Gastroesophageal sphincter (tissue), 4 donors: Measurements from ENCODE around the gene TOP1. TPM values are rescaled to one million over a fixed set of nuclear protein-coding genes. Genes with fewer than 3 reads are reported as not detected.

Experiments
- ATAC-seq: fragments of 150-250 bp; one replicate; pipeline ENCODE4 v1.9.1; 2016; ENCODE audit warnings: mild to moderate bottlenecking, moderate library complexity
- H3K27ac ChIP-seq, 4 donors: fragments of 200-600 bp; sonication (generic) in 3 of 4; 1 replicate in 3 of 4; 2 replicates in 1 of 4; pipeline ENCODE4 v1.5.1; 2016 to 2019
- H3K27me3 ChIP-seq: fragments of 200-600 bp; sonication (generic); one replicate; pipeline ENCODE4 v1.5.1; 2019
- H3K36me3 ChIP-seq, 2 donors: fragments of 200-600 bp; sonication (generic); one replicate each; pipeline ENCODE4 v1.5.1; 2019; ENCODE audit warnings: control low read depth in 1 of 2
- H3K4me1 ChIP-seq, 3 donors: fragments of 200-600 bp; sonication (generic); 1 replicate in 2 of 3; 2 replicates in 1 of 3; pipeline ENCODE4 v1.5.1; 2016 to 2019; ENCODE audit warnings: control low read depth in 2 of 3
- H3K4me3 ChIP-seq, 2 donors: fragments of 200-600 bp; sonication (generic); one replicate each; pipeline ENCODE4 v1.5.1; 2019; ENCODE audit warnings: mild to moderate bottlenecking in 1 of 2, moderate library complexity in 1 of 2
- H3K9me3 ChIP-seq, 3 donors: fragments of 200-600 bp; sonication (generic); one replicate each; pipeline ENCODE4 v1.5.1; 2017 to 2019; ENCODE audit warnings: control low read depth in 2 of 3
- CTCF ChIP-seq, 4 experiments: fragments of 200-600 bp in 2 of 4; fragments of 450-650 bp in 2 of 4; sonication (generic) in 1 of 4; IDR thresholded peaks; one replicate each; pipeline ENCODE4 v1.5.1; 2017 to 2019; ENCODE audit warnings: antibody characterized with exemption in 4 of 4, mild to moderate bottlenecking in 2 of 4, moderate library complexity in 2 of 4
- EP300 ChIP-seq: sonication (generic); formaldehyde crosslinking; IDR thresholded peaks from one replicate; pipeline ENCODE4 v1.6.1; 2017; ENCODE audit warnings: antibody characterized with exemption, mild to moderate bottlenecking
- POLR2A ChIP-seq, 2 donors: fragments of 450-650 bp; IDR thresholded peaks; one replicate each; pipeline ENCODE4 v1.6.1; 2017; ENCODE audit warnings: antibody characterized with exemption in 2 of 2, mild to moderate bottlenecking in 2 of 2, moderate library complexity in 1 of 2
- POLR2AphosphoS5 ChIP-seq: sonication (generic); formaldehyde crosslinking; IDR thresholded peaks from one replicate; pipeline ENCODE4 v1.6.1; 2017; ENCODE audit warnings: antibody characterized with exemption
- WGBS, 2 donors: methylation state at CpG; one replicate each; pipeline ENCODE4 v1.1.5; 2018; ENCODE audit warnings: low coverage in 1 of 2; 5-methylcytosine and 5-hydroxymethylcytosine counted together
- total RNA-seq, 4 donors: library from RNA; depleted of rRNA; stranded (reverse); fragments of >200 nt; gene quantifications; one replicate each; pipeline ENCODE4 v1.1.0, GENCODE V29; 2016

TOP1 gene
- total RNA-seq, 4 donors from 2014 or later: 22.0 to 31.6 (median 28.8) TPM

- TF ChIP-seq POLR2A (IDR thresholded peaks at IDR 0.05): no peak
- 51 to 52% methylated on average over 3 of the region's 3 CpGs for WGBS, 2 donors
- Histone ChIP-seq H3K27me3 (no peaks in the 10 kb centered on the region), H3K4me3 (no peak overlapping the region), H3K4me1 (peaks cover 10 to 85% (median 16%) of the 10 kb centered on the region in 3 donors), H3K36me3 (peaks cover 0 to 27% of the 10 kb centered on the region in 2 donors), H3K27ac (no peak overlapping the region), H3K9me3 (no peaks in the 10 kb centered on the region)
- no peak for ATAC-seq
These were observed 40.2 kb downstream of the TOP1 start for GRCh38 chr20:41068806-41069205.

GRCh38 chr20:41072190-41072863 lies 43.7 kb downstream of the TOP1 start:
- H3K27ac ChIP-seq: peak overlapping the region in 3 of 4 donors; percentile 37 to 56 (median 46)
- WGBS, 2 donors: 7 to 21% methylated on average over 2 of the region's 3 CpGs
- peak; percentile 65 for ATAC-seq

GRCh38 chr20:41072915-41073314 lies 44.3 kb downstream of the TOP1 start:
- 42 to 43% methylated on average over 3 of the region's 3 CpGs for WGBS, 2 donors
- Histone ChIP-seq H3K4me1 (peaks cover 10 to 89% (median 16%) of the 10 kb centered on the region in 3 donors), H3K27ac (peak overlapping the region in 3 of 4 donors; percentile 37 to 56 (median 46)), H3K4me3 (no peak overlapping the region), H3K27me3 (no peaks in the 10 kb centered on the region), H3K36me3 (peaks cover 0 to 28% of the 10 kb centered on the region in 2 donors), H3K9me3 (no peaks in the 10 kb centered on the region)
- TF ChIP-seq POLR2AphosphoS5 (no peak), CTCF (IDR thresholded peaks at IDR 0.05) (no peak), EP300 (no peak), POLR2A (IDR thresholded peaks at IDR 0.05) (no peak)
- no peak for ATAC-seq

More at GRCh38 chr20:41072190-41072863, 43.7 kb downstream of the TOP1 start:
- Histone ChIP-seq H3K4me3 (no peak overlapping the region), H3K27me3 (no peaks in the 10 kb centered on the region), H3K4me1 (peaks cover 10 to 91% (median 16%) of the 10 kb centered on the region in 3 donors), H3K36me3 (peaks cover 0 to 30% of the 10 kb centered on the region in 2 donors), H3K9me3 (no peaks in the 10 kb centered on the region)
- TF ChIP-seq POLR2A (IDR thresholded peaks at IDR 0.05): no peak
- TF ChIP-seq CTCF (IDR thresholded peaks at IDR 0.05): no peak
- TF ChIP-seq POLR2AphosphoS5: peak; percentile 43
- no peak for TF ChIP-seq EP300

GRCh38 chr20:41074441-41074840 lies 45.8 kb downstream of the TOP1 start:
- H3K9me3 ChIP-seq: no peaks in the 10 kb centered on the region
- peaks cover 10 to 89% (median 19%) of the 10 kb centered on the region in 3 donors for H3K4me1 ChIP-seq
- no peak for TF ChIP-seq POLR2AphosphoS5
- TF ChIP-seq EP300: no peak
- TF ChIP-seq POLR2A (IDR thresholded peaks at IDR 0.05): no peak
- TF ChIP-seq CTCF (IDR thresholded peaks at IDR 0.05): no peak
- no peak overlapping the region for H3K4me3 ChIP-seq
- peaks cover 0 to 13% of the 10 kb centered on the region in 2 donors for H3K36me3 ChIP-seq
- no peak for ATAC-seq
- no peak overlapping the region for H3K27ac ChIP-seq
- H3K27me3 ChIP-seq: no peaks in the 10 kb centered on the region

- Histone ChIP-seq H3K9me3 (no peaks in the 10 kb centered on the region), H3K27ac (no peak overlapping the region), H3K36me3 (peaks cover 5 to 20% of the 10 kb centered on the region in 2 donors), H3K4me3 (no peak overlapping the region), H3K4me1 (peaks cover 5 to 80% (median 14%) of the 10 kb centered on the region in 3 donors), H3K27me3 (no peaks in the 10 kb centered on the region)
- ATAC-seq: no peak
- TF ChIP-seq POLR2A (IDR thresholded peaks at IDR 0.05) (no peak), CTCF (IDR thresholded peaks at IDR 0.05) (no peak), POLR2AphosphoS5 (no peak), EP300 (no peak)
- WGBS, 2 donors: 84% methylated on average over 3 of the region's 4 CpGs; no CpG with 5 or more reads in 1 of the 2 donors
These were observed 48.2 kb downstream of the TOP1 start for GRCh38 chr20:41076776-41077175.
